ENCODE measurements around the gene RBM19.

Gene RBM19

GRCh38 chr12:113781415-113782198 is 184.5 kb downstream of the RBM19 start:
- no peak for DNase-seq (ENCODE audit: low read depth in 3 of 3)

GRCh38 chr12:113779774-113780173 is 186.4 kb downstream of the RBM19 start:
- no peak for DNase-seq (ENCODE audit: low read depth in 3 of 3)

GRCh38 chr12:113778432-113779132 is 187.5 kb downstream of the RBM19 start:
- no peak for DNase-seq (ENCODE audit: low read depth in 3 of 3)

- no peak for DNase-seq (ENCODE audit: low read depth in 3 of 3)
Measured at GRCh38 chr12:113777751-113778150, 188.4 kb downstream of the RBM19 start.

DNA sequence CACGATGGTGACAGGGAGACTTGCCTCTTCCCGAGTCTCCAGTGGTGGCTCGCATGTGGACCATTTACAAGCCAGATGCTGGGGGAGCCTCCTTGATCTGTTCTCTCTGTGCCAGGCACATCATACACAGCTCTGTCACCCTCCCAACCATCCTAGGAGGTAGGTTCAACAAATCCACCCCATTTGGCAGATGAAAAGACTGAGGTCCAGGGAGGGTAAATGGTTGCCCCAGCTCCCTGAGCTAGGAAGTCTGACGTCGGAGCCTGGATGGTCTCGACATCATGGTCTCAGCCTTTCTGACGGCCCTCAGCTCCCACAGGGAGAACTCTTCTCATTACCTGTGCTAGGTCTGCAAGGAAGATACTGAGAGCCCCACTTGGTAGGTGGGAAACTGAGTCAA is 189.6 kb downstream of the RBM19 start:
- no peak for DNase-seq (ENCODE audit: low read depth in 3 of 3)

DNA sequence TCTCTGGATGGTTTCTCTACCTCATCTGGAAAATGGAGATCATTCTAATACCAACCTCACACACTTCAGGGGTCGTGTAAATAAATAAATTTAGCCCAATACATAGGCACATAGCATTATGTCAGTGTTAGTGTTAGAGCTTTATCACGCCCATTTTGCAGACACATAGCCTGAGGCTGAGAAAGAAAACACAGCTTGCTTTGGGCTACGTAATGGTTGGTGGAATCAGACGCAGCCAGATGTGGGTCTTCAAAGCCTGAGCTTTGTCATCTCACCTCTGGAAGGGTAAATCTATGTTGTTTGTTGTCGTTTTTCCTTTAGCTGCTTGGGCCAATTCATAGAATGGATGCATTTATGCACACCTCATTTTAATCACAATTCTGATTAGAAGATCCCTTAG is 191.6 kb downstream of the RBM19 start:
- DNase-seq (ENCODE audit: low read depth in 3 of 3), result no peak

GRCh38 chr12:113772505-113773030 is 193.6 kb downstream of the RBM19 start:
- DNase-seq (ENCODE audit: low read depth in 3 of 3), result no peak

GRCh38 chr12:113770389-113770865 is 195.7 kb downstream of the RBM19 start:
- DNase-seq (ENCODE audit: low read depth in 3 of 3), result no peak

DNA sequence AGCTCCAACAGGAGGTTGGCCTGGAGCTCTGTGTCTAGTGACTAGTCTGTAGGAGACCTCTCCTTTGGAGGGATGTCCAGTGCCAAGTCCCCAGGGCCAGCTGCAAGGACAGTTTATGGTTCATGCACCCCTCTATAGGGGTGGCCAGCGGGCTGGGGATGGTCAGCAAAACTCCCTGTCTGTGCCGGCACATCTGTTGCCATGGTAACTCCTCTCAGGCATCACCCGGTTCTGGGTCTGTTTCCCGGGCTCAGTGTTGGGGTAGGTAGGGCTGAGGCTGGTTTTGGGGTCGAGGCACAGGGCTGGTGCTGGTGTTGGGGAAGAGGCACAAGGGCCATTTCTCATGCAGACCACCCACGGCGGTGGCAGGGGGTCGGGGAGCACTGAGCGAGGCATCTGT is 196.8 kb downstream of the RBM19 start:
- DNase-seq (ENCODE audit: low read depth in 3 of 3), result no peak

- no peak for DNase-seq (ENCODE audit: low read depth in 3 of 3)
Measured at GRCh38 chr12:113768850-113769249, 197.3 kb downstream of the RBM19 start.

- no peak for DNase-seq (ENCODE audit: low read depth in 3 of 3)
Measured at GRCh38 chr12:113766879-113767878, 198.9 kb downstream of the RBM19 start.

All from stimulated activated CD4-positive, alpha-beta T cell treated with anti-CD3 and anti-CD28 coated beads, TNF-alpha, amount 100 ng/mL, for 4 hours (primary cell).